ENCODE measurements around the gene GBX1. TPM values are rescaled to one million over a fixed set of nuclear protein-coding genes. Genes with fewer than 3 reads are reported as not detected.

Gene GBX1
- total RNA-seq, 3 donors from 2014 or later (not counting 1 experiment from before 2014, with no cell fraction given): not detected

- no peaks in the 10 kb centered on the region for H3K36me3 Mint-ChIP-seq
- ATAC-seq (no peak), DNase-seq (no peak)
- H3K27me3 ChIP-seq (ENCODE audit: control insufficient read depth, insufficient read depth, low read length): no peaks in the 10 kb centered on the region
- H3K9me3 Mint-ChIP-seq: no peaks in the 10 kb centered on the region
- no peak overlapping the region for H3K4me3 Mint-ChIP-seq
- peaks cover 0 to 9% of the 10 kb centered on the region in 2 donors for H3K27me3 Mint-ChIP-seq (ENCODE audit: low read depth in 2 of 2)
- peaks cover 9% of the 10 kb centered on the region in 2 donors for H3K4me1 Mint-ChIP-seq
- no peaks in the 10 kb centered on the region for H3K9me3 ChIP-seq (ENCODE audit: control insufficient read depth, insufficient read depth, low read length)
- no peak overlapping the region for H3K4me3 ChIP-seq (ENCODE audit: low read length)
- TF ChIP-seq CTCF (IDR thresholded peaks at IDR 0.05): no peak
- intact Hi-C loops (cut with micrococcal nuclease): no loop called here
- H3K36me3 ChIP-seq (ENCODE audit: control insufficient read depth, insufficient read depth, low read length): no peaks in the 10 kb centered on the region
- no peak overlapping the region for H3K27ac ChIP-seq (ENCODE audit: low read length)
- WGBS (ENCODE audit: insufficient coverage): 96% methylated on average over 4 of the region's 4 CpGs
- H3K4me1 ChIP-seq (ENCODE audit: control insufficient read depth, insufficient read depth, low read length): peaks cover 10% of the 10 kb centered on the region
- H3K27ac Mint-ChIP-seq: no peak overlapping the region
These were observed 34.3 kb upstream of the GBX1 start for GRCh38 chr7:151201751-151202150.

DNA sequence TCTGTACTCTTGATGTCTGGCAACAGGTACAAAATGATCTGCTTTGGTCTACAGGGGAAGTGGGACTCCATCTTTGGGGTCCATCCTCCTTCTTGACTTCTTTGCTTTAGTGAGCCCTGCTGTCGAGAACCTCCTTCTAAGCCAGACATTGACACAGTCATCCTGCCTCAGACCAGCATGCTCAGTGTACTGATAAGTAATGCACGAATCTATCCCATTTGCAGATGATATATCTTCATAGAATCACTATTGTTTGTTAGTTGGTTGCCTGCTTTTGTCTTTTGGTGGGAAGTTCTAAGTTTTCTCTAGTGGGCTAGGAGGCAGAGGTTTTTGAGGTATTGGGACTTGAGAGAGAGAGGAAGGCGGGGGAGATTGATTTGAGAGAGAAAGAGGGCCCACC is 33.9 kb upstream of the GBX1 start:
- intact Hi-C loops (cut with micrococcal nuclease): no loop called here
- Mint-ChIP-seq H3K4me3 (no peak overlapping the region), H3K27ac (no peak overlapping the region), H3K36me3 (no peaks in the 10 kb centered on the region), H3K9me3 (no peaks in the 10 kb centered on the region), H3K27me3 (ENCODE audit: low read depth in 2 of 2) (peaks cover 0 to 9% of the 10 kb centered on the region in 2 donors), H3K4me1 (peaks cover 5% of the 10 kb centered on the region in 2 donors)
- ATAC-seq: no peak
- Histone ChIP-seq H3K27me3 (ENCODE audit: control insufficient read depth, insufficient read depth, low read length) (no peaks in the 10 kb centered on the region), H3K4me1 (ENCODE audit: control insufficient read depth, insufficient read depth, low read length) (peaks cover 5% of the 10 kb centered on the region), H3K36me3 (ENCODE audit: control insufficient read depth, insufficient read depth, low read length) (no peaks in the 10 kb centered on the region), H3K27ac (ENCODE audit: low read length) (no peak overlapping the region), H3K9me3 (ENCODE audit: control insufficient read depth, insufficient read depth, low read length) (no peaks in the 10 kb centered on the region), H3K4me3 (ENCODE audit: low read length) (no peak overlapping the region)
- WGBS (ENCODE audit: insufficient coverage): 81% methylated on average over 2 of the region's 3 CpGs
- DNase-seq: no peak
- no peak for TF ChIP-seq CTCF (IDR thresholded peaks at IDR 0.05)

DNA sequence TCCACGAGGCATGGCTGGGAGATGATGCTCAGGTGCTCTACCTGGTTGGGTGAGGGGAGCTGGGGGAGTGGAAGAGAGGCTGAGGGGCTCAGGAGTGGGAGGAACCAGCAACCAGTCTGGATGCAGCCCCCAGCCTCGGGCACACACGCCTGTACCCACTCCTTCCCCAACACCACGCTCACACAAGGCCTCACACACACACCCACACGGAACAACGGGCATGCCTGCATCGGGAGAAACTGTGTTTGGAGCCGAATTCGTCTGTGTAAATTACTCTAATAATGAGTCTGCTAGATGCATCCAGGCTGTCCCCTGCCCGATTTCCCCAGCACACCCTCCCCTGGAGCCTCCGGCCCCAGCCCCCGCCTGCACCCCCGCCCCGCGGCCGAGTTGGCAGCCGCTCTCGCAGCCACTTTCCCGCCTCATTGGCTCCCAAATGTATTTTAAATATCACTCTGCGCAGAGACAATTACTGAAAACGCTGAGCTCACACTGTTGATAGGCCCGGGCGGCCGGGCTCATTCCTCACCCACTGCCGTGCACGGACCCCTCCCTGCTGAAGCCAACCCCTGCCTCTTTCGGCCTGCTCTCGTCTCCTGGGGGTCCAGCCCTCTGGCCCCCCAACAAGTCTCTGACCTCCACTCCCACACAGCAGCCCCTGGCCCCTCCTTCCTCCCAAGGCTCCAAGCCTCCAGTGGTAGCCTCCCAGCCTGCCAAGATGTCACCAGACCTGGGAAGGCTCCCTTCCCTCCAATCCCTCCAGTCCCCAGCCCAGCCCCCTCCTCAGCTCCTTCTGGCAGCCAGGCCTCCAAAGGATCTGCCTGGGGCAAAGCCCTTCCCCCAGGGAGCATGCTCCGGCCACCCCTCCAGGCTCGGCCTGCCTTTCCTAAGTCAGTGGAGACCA is 31.7 kb upstream of the GBX1 start:
- DNase-seq: no peak
- peaks cover 5 to 6% of the 10 kb centered on the region in 2 donors for H3K27me3 Mint-ChIP-seq (ENCODE audit: low read depth in 2 of 2)
- no peak for TF ChIP-seq CTCF (IDR thresholded peaks at IDR 0.05)
- no peak overlapping the region for H3K27ac ChIP-seq (ENCODE audit: low read length)
- no peak overlapping the region for H3K4me3 ChIP-seq (ENCODE audit: low read length)
- H3K4me1 ChIP-seq (ENCODE audit: control insufficient read depth, insufficient read depth, low read length): peaks cover 6% of the 10 kb centered on the region
- intact Hi-C loops (cut with micrococcal nuclease): no loop called here
- H3K9me3 Mint-ChIP-seq: no peaks in the 10 kb centered on the region
- no peak overlapping the region for H3K4me3 Mint-ChIP-seq
- ATAC-seq: no peak
- H3K9me3 ChIP-seq (ENCODE audit: control insufficient read depth, insufficient read depth, low read length): no peaks in the 10 kb centered on the region
- H3K4me1 Mint-ChIP-seq: no peaks in the 10 kb centered on the region
- H3K27me3 ChIP-seq (ENCODE audit: control insufficient read depth, insufficient read depth, low read length): no peaks in the 10 kb centered on the region
- H3K36me3 Mint-ChIP-seq: no peaks in the 10 kb centered on the region
- no peak overlapping the region for H3K27ac Mint-ChIP-seq
- 87% methylated on average over 29 of the region's 30 CpGs for WGBS (ENCODE audit: insufficient coverage)
- no peaks in the 10 kb centered on the region for H3K36me3 ChIP-seq (ENCODE audit: control insufficient read depth, insufficient read depth, low read length)
